Heart left ventricle (tissue), 16 donors: ENCODE data around the gene POT1. TPM values are rescaled to one million over a fixed set of nuclear protein-coding genes. Genes with fewer than 3 reads are reported as not detected.

ENCODE experiments used
- ATAC-seq, 4 donors: fragments of 200-7000 bp; cut with Tn5 transposase; one replicate each; pipeline ENCODE4 v1.9.1; 2020 to 2022; ENCODE audit warnings: moderate library complexity in 4 of 4, mild to moderate bottlenecking in 3 of 4, moderate number of reproducible peaks in 1 of 4
- DNase-seq, 5 donors: peaks; one replicate each; pipeline ENCODE4 v3.0.0-alpha.2; 2020
- H3K27ac ChIP-seq, 12 donors: fragments of 200-600 bp; sonication (generic) in 4 of 12; one replicate each; pipeline versions ENCODE4 v1.5.0 to v1.8.0; 2016 to 2022; ENCODE audit warnings: mild to moderate bottlenecking in 2 of 12
- H3K27me3 ChIP-seq, 9 donors: fragments of 200-600 bp; sonication (generic) in 2 of 9; one replicate each; pipeline versions ENCODE4 v1.5.1 to v1.8.0; 2016 to 2022; ENCODE audit warnings: mild to moderate bottlenecking in 3 of 9
- H3K36me3 ChIP-seq, 9 donors: fragments of 200-600 bp; sonication (generic) in 2 of 9; one replicate each; pipeline versions ENCODE4 v1.5.0 to v1.8.0; 2018 to 2022; ENCODE audit warnings: mild to moderate bottlenecking in 2 of 9
- H3K4me1 ChIP-seq, 12 donors: fragments of 200-600 bp; sonication (generic) in 4 of 12; one replicate each; pipeline versions ENCODE4 v1.5.0 to v1.8.0; 2016 to 2022; ENCODE audit warnings: mild to moderate bottlenecking in 3 of 12
- H3K4me3 ChIP-seq, 12 donors: fragments of 200-600 bp; sonication (generic) in 4 of 12; one replicate each; pipeline versions ENCODE4 v1.5.0 to v1.8.0; 2017 to 2022; ENCODE audit warnings: mild to moderate bottlenecking in 9 of 12, moderate library complexity in 4 of 12
- H3K9me3 ChIP-seq, 12 donors: fragments of 200-600 bp; sonication (generic) in 4 of 12; one replicate each; pipeline versions ENCODE4 v1.5.0 to v1.8.0; 2016 to 2022; ENCODE audit warnings: mild to moderate bottlenecking in 1 of 12
- POLR2A ChIP-seq, 2 donors: fragments of 450-650 bp; IDR thresholded peaks; one replicate each; pipeline ENCODE4 v1.6.1; 2017; ENCODE audit warnings: antibody characterized with exemption in 2 of 2, mild to moderate bottlenecking in 2 of 2, moderate library complexity in 2 of 2
- WGBS, 4 donors: extraction: QIAGEN DNeasy Blood & Tissue Kit in 2 of 4; methylation state at CpG; one replicate each; pipeline versions ENCODE4 v1.1.5 to v1.1.7; 2013 to 2018; 5-methylcytosine and 5-hydroxymethylcytosine counted together
- intact Hi-C, 10 donors: fragments of 100-400 bp; cut with DNase I; formaldehyde crosslinking; loops; one replicate each; pipeline versions ENCODE4 v1.11.1 to v1.14.2; 2022
- polyA plus RNA-seq, 2 donors: library from polyadenylated mRNA; stranded (reverse); fragments of 200-250 nt; gene quantifications; one replicate each; pipeline ENCODE4 v1.2.3, GENCODE V29; 2013
- total RNA-seq, 9 donors: library from RNA; depleted of rRNA in 2 of 9; stranded (reverse); fragments of >200 nt in 2 of 9; fragmentation: NEBNext Ultra II Directional in 3 of 9; extraction: Animal tissue kit (Norgen Biotek cat#: 25700) in 3 of 9; gene quantifications; one replicate each; pipeline versions ENCODE4 v1.1.0 to v1.2.4, GENCODE V29; 2016 to 2023
- TF ChIP-seq, protein P1 (sequence below), 12 donors: fragments of 200-600 bp; sonication (generic) in 4 of 12; IDR thresholded peaks; one replicate each; pipeline versions ENCODE4 v1.5.0 to v1.8.0; 2018 to 2022; ENCODE audit warnings: antibody characterized with exemption in 12 of 12, mild to moderate bottlenecking in 5 of 12
- donor health status: ischemic (EF 13 %, LVEDD 7.1; RV severe dilation, severe dysfunction).
- donor health status: healthy with polysubstance abuse.
- donor health status: DM: no; HTN: yes; CAD: no.
- donor health status: DM: no; HTN: no; CAD: no.
- donor health status: ischemic (EF 25% LVEDD 6.9; RV normal size, moderate dysfunction).
- donor health status: ischemic (EF 25% LVEDD 5.7; RV mildly dilated, moderate dysfunction).
- donor health status: healthy.
- donor health status: DM: yes; HTN: yes; CAD: no.
- donor health status: ischemic (EF 35%, LVEDD 5.7; RV mildly dilated, moderate dysfunction).
- donor health status: nonischemic (EF 11% LVEDD 7.7; RV severe dilation, severe dysfunction).
- donor health status: DM: yes; HTN: yes; CAD: no.
- donor health status: PGD.
- donor health status: ischemic (EF 29% LVEDD 5.4; RV normal size, mild dysfunction).
- donor health status: nonischemic (EF 23%, LVEDD 6.1; RV moderate dilation, normal function).

POT1 gene
- total and polyA plus RNA-seq, 11 donors: 6.4 to 24.1 (median 17.3) TPM

DNA sequence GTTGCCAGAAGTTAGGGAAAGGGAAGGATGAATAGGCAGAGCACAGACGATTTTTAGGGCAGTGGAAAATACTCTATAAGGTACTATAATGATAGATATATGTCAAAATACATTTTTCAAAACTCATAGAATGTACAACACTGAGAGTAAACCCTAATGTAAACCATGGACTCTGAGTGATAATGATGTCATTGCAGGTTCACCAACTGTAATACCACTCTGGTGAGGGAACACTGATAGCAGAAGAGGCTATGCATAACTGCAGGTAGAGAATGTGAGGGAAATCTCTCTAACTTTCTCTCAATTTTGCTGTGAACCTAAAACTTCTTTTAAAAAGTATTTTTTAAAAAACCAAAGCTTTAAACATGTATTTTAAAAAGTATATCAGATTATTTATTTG, 22.1 kb downstream of the POT1 start:
- ATAC-seq: peak in 2 of 4 donors; percentile 46 to 51
- DNase-seq: no peak
- Histone ChIP-seq H3K9me3 (peaks cover 0 to 9% (median 0%) of the 10 kb centered on the region in 12 donors), H3K4me3 (no peak overlapping the region), H3K4me1 (peaks cover 0 to 7% (median 0%) of the 10 kb centered on the region in 12 donors), H3K27me3 (no peaks in the 10 kb centered on the region), H3K27ac (no peak overlapping the region), H3K36me3 (peaks cover 0 to 2% (median 0%) of the 10 kb centered on the region in 9 donors)
- no peak for TF ChIP-seq POLR2A (IDR thresholded peaks at IDR 0.05)
- TF ChIP-seq, protein P1, sequence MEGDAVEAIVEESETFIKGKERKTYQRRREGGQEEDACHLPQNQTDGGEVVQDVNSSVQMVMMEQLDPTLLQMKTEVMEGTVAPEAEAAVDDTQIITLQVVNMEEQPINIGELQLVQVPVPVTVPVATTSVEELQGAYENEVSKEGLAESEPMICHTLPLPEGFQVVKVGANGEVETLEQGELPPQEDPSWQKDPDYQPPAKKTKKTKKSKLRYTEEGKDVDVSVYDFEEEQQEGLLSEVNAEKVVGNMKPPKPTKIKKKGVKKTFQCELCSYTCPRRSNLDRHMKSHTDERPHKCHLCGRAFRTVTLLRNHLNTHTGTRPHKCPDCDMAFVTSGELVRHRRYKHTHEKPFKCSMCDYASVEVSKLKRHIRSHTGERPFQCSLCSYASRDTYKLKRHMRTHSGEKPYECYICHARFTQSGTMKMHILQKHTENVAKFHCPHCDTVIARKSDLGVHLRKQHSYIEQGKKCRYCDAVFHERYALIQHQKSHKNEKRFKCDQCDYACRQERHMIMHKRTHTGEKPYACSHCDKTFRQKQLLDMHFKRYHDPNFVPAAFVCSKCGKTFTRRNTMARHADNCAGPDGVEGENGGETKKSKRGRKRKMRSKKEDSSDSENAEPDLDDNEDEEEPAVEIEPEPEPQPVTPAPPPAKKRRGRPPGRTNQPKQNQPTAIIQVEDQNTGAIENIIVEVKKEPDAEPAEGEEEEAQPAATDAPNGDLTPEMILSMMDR (IDR thresholded peaks at IDR 0.05): no peak
- intact Hi-C loops: no loop called here
- whole genome bisulfite sequencing, 4 donors: 44 to 83% (median 72%) methylated on average over 1 of the region's 1 CpG

DNA sequence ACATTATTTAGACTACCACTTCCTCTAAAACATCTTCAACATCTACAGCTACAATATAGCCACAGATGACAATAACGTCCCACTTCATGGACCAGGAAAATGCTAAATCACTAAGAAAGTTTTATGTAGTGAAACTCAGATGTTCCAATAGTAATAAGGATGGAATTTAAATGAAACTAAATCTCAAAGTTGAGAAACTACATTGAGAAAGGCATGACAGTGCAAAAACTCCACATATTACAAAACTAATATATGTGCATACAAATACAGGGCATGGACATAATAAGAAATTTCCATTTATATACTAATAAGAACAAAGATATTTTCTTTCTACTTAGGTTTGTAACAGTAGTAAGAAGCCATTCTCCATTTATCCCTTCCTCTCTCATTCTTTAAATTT, 31.1 kb downstream of the POT1 start:
- no peak for ATAC-seq
- intact Hi-C loops: no loop called here

DNA sequence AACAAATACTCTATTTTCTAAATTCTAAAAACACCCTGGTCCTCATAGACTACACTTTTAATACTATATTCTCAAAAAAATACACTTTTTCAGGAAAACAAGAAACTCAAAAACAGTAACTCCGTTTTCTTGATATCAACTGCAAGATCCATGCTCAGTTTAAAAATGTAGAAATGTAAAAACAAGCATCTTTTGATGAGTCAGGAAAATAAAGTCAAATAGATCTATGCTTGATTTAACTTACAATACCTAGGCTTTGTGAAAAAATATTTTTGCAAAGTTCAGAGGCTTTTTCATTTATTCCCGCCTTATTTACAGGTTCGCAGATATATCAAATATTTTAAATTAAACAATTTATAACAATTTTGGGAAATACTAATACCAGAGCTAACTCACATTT, 33.6 kb downstream of the POT1 start:
- no peaks in the 10 kb centered on the region for H3K9me3 ChIP-seq
- intact Hi-C loops: no loop called here
- no peak for DNase-seq
- 96 to 99% (median 97%) methylated on average over 3 of the region's 3 CpGs for WGBS, 4 donors
- TF ChIP-seq, protein P1 (IDR thresholded peaks at IDR 0.05): no peak
- no peak for TF ChIP-seq POLR2A (IDR thresholded peaks at IDR 0.05)
- peaks cover 0 to 38% (median 18%) of the 10 kb centered on the region in 9 donors for H3K36me3 ChIP-seq
- no peak overlapping the region for H3K4me3 ChIP-seq
- H3K27ac ChIP-seq: no peak overlapping the region
- peaks cover 0 to 4% (median 0%) of the 10 kb centered on the region in 12 donors for H3K4me1 ChIP-seq
- no peaks in the 10 kb centered on the region for H3K27me3 ChIP-seq
- no peak for ATAC-seq

More for the DNA sequence above, 31.1 kb downstream of the POT1 start:
- H3K36me3 ChIP-seq: peaks cover 0 to 26% (median 8%) of the 10 kb centered on the region in 9 donors
- no peak overlapping the region for H3K27ac ChIP-seq
- peaks cover 0 to 4% (median 0%) of the 10 kb centered on the region in 12 donors for H3K9me3 ChIP-seq
- DNase-seq: no peak
- no peak overlapping the region for H3K4me3 ChIP-seq
- TF ChIP-seq, protein P1 (IDR thresholded peaks at IDR 0.05): no peak
- no peak for TF ChIP-seq POLR2A (IDR thresholded peaks at IDR 0.05)
- 86 to 93% (median 90%) methylated on average over 1 of the region's 1 CpG for WGBS, 4 donors
- peaks cover 0 to 4% (median 0%) of the 10 kb centered on the region in 12 donors for H3K4me1 ChIP-seq
- no peaks in the 10 kb centered on the region for H3K27me3 ChIP-seq

DNA sequence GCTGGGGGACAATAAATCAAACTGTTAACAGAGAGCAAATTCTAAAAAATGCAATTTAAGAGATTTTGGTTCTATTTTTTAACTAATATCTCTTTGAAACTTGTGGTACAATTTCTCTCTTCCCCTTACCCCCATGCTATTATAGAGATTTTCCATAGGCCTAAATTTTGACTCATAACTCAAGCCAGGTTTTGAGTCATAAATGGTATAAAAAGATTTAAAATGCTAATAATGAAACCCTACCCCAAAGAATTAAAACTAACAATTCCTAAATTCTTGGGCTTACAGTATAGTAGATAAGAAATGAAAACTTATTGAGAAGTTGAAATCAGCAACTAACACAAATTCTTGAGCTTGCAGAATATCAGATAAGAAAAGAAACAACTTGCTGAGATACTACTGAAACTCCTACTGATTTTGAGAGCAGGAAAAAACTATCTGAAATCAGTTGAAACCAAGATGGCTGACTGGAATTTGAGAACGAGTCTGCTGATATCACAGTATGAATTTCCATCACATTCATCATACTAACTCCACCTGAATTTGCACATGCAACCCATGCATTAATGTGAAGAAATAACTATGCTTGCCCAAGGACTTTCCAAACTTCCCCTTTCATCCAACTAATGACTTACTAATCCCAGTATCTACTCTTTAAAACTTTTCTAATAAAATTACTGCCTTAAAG, 36.3 kb downstream of the POT1 start:
- H3K4me1 ChIP-seq: peaks cover 0 to 4% (median 0%) of the 10 kb centered on the region in 12 donors
- no peak for TF ChIP-seq POLR2A (IDR thresholded peaks at IDR 0.05)
- TF ChIP-seq, protein P1 (IDR thresholded peaks at IDR 0.05): no peak
- H3K36me3 ChIP-seq: peaks cover 0 to 64% (median 40%) of the 10 kb centered on the region in 9 donors
- no peak overlapping the region for H3K27ac ChIP-seq
- WGBS, 4 donors: 75 to 83% (median 78%) methylated on average over 1 of the region's 1 CpG
- H3K27me3 ChIP-seq: no peaks in the 10 kb centered on the region
- no peaks in the 10 kb centered on the region for H3K9me3 ChIP-seq
- no peak for DNase-seq
- intact Hi-C loops: no loop called here
- ATAC-seq: no peak
- no peak overlapping the region for H3K4me3 ChIP-seq
